Measurements from ENCODE around the gene BAIAP2. TPM values are rescaled to one million over a fixed set of nuclear protein-coding genes. Genes with fewer than 3 reads are reported as not detected.
A peak's percentile ranks its signal among the peaks of the same experiment; 100 is the strongest.
"Not testable (repeated sequence)": the region's sequence is repeated elsewhere in the genome, so short reads cannot be mapped to it uniquely, and the experiment has no call there.

Gene BAIAP2
- total and polyA plus RNA-seq, 5 donors: 20.5 to 39.5 (median 32.8) TPM

DNA sequence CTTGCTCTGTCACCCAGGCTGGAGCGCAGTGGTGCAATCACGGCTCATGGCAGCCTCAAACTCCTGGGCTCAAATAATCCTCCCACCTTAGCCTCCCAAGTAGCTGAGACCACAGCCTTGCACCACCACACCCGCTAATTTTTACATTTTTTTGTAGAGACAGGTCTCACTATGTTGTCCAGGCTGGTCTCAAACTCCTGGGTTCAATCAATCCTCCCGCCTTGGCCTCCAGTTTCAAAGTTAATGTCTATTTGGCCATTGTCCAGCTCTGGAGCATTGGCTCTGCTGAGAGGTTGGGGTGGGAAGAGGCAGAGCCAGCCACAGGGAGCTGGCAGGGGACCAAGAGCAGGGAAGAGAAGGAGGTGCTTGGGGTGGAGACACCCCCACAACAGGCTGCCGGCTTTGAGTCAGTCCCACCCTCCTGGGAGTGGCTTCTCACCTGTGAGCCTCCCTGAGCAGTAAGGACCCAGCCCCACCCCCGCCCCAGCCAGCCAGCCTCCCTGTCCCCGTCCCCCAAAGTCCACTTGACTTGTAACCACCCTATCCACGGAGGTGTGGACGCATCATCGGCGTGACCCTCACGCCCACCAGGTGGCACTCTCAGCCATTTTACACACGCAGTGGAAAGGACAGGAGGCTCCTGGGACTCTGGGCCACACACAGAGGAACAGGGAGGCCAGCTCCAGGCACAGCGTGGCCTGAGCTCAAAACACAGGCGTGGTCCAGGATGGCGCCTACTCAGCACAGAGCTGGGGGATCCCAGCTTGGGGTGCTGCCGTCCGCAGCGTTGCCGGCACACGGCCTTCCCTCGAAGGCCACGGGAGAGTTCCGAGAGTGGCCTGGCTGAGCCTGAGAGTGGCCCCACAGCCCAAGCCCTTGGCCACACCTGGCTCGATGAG is 107.6 kb downstream of the BAIAP2 start:
- peak; percentile 83 to 93 for ATAC-seq
- 37% methylated on average over 25 of the region's 25 CpGs for WGBS
- Histone ChIP-seq H3K27ac (ENCODE audit: low read length) (no peak overlapping the region), H3K4me1 (ENCODE audit: control insufficient read depth, insufficient read depth, low read length) (no peaks in the 10 kb centered on the region), H3K27me3 (ENCODE audit: control insufficient read depth, insufficient read depth) (no peaks in the 10 kb centered on the region), H3K4me3 (ENCODE audit: low read length) (no peak overlapping the region), H3K9me3 (ENCODE audit: control insufficient read depth, low read length) (no peaks in the 10 kb centered on the region)
- intact Hi-C loops (cut with DNase I): loop anchor here (2.0 to 10.0 kb wide), 3 partner anchors 58 to 102 kb away; no protein-coding TSS in a partner anchor
- peak; percentile 78 to 93 (median 91) for DNase-seq

DNA sequence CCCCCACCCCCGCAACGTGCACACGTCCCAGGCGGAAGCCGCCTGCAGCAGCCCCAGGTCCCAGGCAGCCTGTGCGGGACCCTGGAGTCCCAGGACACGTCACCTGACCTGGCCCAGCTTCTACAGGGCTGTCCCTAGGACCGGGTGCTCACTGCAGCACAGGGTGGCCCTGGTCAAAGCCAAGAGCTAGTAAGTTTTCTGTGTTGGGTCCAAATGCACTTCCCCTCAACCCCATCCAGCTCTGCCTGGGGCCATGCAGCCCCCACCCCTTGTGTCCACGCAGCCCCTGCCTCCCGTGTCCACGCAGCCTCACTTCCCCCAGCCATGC is 108.2 kb downstream of the BAIAP2 start:
- DNase-seq: no peak
- peak in 1 of 2 donors; percentile 9 for ATAC-seq
- WGBS: 76% methylated on average over 11 of the region's 11 CpGs
- H3K27me3 ChIP-seq (ENCODE audit: control insufficient read depth, insufficient read depth): no peaks in the 10 kb centered on the region
- intact Hi-C loops (cut with DNase I): loop anchor here (2.0 to 10.0 kb wide), 3 partner anchors 58 to 102 kb away; no protein-coding TSS in a partner anchor
- no peak overlapping the region for H3K27ac ChIP-seq (ENCODE audit: low read length)
- H3K4me3 ChIP-seq (ENCODE audit: low read length): no peak overlapping the region
- H3K4me1 ChIP-seq (ENCODE audit: control insufficient read depth, insufficient read depth, low read length): no peaks in the 10 kb centered on the region
- no peaks in the 10 kb centered on the region for H3K9me3 ChIP-seq (ENCODE audit: control insufficient read depth, low read length)

- Histone ChIP-seq H3K27ac (ENCODE audit: low read length) (no peak overlapping the region), H3K27me3 (ENCODE audit: control insufficient read depth, insufficient read depth) (no peaks in the 10 kb centered on the region), H3K4me3 (ENCODE audit: low read length) (no peak overlapping the region), H3K9me3 (ENCODE audit: control insufficient read depth, low read length) (no peaks in the 10 kb centered on the region), H3K4me1 (ENCODE audit: control insufficient read depth, insufficient read depth, low read length) (no peaks in the 10 kb centered on the region)
- WGBS: 91% methylated on average over 17 of the region's 17 CpGs
- ATAC-seq: no peak
- intact Hi-C loops (cut with DNase I): loop anchor here (2.0 to 10.0 kb wide), 3 partner anchors 57 to 101 kb away; no protein-coding TSS in a partner anchor
- DNase-seq: no peak
These were observed 108.9 kb downstream of the BAIAP2 start for GRCh38 chr17:81143717-81144422.

DNA sequence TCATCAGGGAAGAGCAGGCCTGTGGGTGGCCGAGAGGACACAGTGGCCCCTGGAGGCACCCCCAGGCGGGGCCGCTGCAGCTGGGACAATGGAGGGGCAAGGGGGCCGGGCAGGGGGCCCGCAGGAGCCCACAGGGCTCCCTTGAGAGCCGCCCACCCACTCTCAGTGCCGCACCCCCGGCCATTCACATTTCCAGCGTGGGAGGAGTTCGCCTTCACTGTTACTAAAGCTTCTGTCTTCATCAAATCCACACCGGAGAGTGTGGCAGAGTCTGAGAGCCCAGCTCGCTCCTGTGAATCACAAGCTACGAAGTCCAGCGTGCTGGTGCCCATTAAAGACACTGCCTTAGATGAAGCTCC is 109.5 kb downstream of the BAIAP2 start:
- intact Hi-C loops (cut with DNase I): loop anchor here (5.0 to 10.0 kb wide), 2 partner anchors 98 to 100 kb away; no protein-coding TSS in a partner anchor
- Histone ChIP-seq H3K27me3 (ENCODE audit: control insufficient read depth, insufficient read depth) (no peaks in the 10 kb centered on the region), H3K4me1 (ENCODE audit: control insufficient read depth, insufficient read depth, low read length) (no peaks in the 10 kb centered on the region), H3K9me3 (ENCODE audit: control insufficient read depth, low read length) (no peaks in the 10 kb centered on the region), H3K27ac (ENCODE audit: low read length) (no peak overlapping the region), H3K4me3 (ENCODE audit: low read length) (no peak overlapping the region)
- ATAC-seq: no peak
- no peak for DNase-seq
- WGBS: 81% methylated on average over 14 of the region's 14 CpGs

- 81% methylated on average over 10 of the region's 10 CpGs for WGBS
- intact Hi-C loops (cut with DNase I): loop anchor here in 2 of 4 donors (5.0 to 10.0 kb wide), 2 partner anchors 51 to 99 kb away; no protein-coding TSS in a partner anchor
- H3K4me1 ChIP-seq (ENCODE audit: control insufficient read depth, insufficient read depth, low read length); H3K9me3 ChIP-seq (ENCODE audit: control insufficient read depth, low read length); ATAC-seq; H3K4me3 ChIP-seq (ENCODE audit: low read length); H3K27ac ChIP-seq (ENCODE audit: low read length); H3K27me3 ChIP-seq (ENCODE audit: control insufficient read depth, insufficient read depth); DNase-seq: not testable (repeated sequence)
These were observed 111.3 kb downstream of the BAIAP2 start for GRCh38 chr17:81146208-81146607.

DNA sequence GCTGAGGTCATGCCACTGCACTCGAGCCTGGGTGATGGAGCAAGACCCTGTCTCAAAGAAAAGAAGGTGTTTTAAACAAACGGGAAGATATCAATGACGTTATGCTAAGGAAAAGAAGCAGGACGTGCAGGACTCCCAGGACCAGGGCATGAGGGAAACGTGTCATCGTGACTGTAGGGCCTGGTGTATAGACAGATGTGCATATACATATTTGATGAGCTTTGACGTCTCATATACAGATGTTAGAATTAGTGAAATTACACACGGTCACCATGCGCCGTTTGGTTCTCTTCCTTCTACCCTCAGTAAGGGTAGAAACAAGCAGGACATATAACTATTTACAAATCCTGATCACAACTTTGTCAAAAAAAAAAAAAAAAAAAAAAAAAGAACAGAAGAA is 112.8 kb downstream of the BAIAP2 start:
- intact Hi-C loops (cut with DNase I): loop anchor here in 2 of 4 donors (5.0 to 10.0 kb wide), 2 partner anchors 50 to 97 kb away; no protein-coding TSS in a partner anchor
- Histone ChIP-seq H3K9me3 (ENCODE audit: control insufficient read depth, low read length) (no peaks in the 10 kb centered on the region), H3K27me3 (ENCODE audit: control insufficient read depth, insufficient read depth) (no peaks in the 10 kb centered on the region), H3K4me1 (ENCODE audit: control insufficient read depth, insufficient read depth, low read length) (no peaks in the 10 kb centered on the region), H3K27ac (ENCODE audit: low read length) (no peak overlapping the region), H3K4me3 (ENCODE audit: low read length) (no peak overlapping the region)
- DNase-seq (no peak), ATAC-seq (no peak)
- 76% methylated on average over 10 of the region's 10 CpGs for WGBS

DNA sequence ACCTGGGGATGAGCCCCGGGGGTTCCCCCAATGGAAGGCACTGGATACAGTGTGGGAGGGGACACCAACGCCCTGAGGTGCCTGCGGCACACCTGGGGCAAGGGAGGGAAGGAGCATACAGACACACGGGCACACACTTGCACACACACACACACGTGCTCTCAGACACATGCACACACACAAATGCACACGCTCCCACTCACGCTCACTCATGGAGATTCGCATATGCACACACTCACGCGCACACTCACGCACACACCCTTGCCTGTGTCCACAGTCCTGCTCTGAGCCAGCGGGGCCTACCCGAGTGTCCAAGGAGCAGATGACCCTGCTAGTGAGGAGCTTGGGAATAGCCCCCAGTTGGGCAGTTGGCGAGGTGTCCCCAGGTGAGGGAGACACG is 113.6 kb downstream of the BAIAP2 start:
- intact Hi-C loops (cut with DNase I): loop anchor here in 2 of 4 donors (5.0 to 10.0 kb wide), 2 partner anchors 49 to 96 kb away; no protein-coding TSS in a partner anchor
- ATAC-seq: no peak
- H3K4me1 ChIP-seq (ENCODE audit: control insufficient read depth, insufficient read depth, low read length): no peaks in the 10 kb centered on the region

GRCh38 chr17:81148986-81149533 is 114.1 kb downstream of the BAIAP2 start:
- intact Hi-C loops (cut with DNase I): loop anchor here in 2 of 4 donors (5.0 to 10.0 kb wide), 2 partner anchors 48 to 96 kb away; no protein-coding TSS in a partner anchor
- 70% methylated on average over 14 of the region's 14 CpGs for WGBS
- peak; percentile 30 to 34 for ATAC-seq
- Histone ChIP-seq H3K27ac (ENCODE audit: low read length) (no peak overlapping the region), H3K4me1 (ENCODE audit: control insufficient read depth, insufficient read depth, low read length) (no peaks in the 10 kb centered on the region), H3K27me3 (ENCODE audit: control insufficient read depth, insufficient read depth) (no peaks in the 10 kb centered on the region), H3K4me3 (ENCODE audit: low read length) (no peak overlapping the region), H3K9me3 (ENCODE audit: control insufficient read depth, low read length) (no peaks in the 10 kb centered on the region)
- DNase-seq: peak in 1 of 3 donors; percentile 55

More for the DNA sequence above, 113.6 kb downstream of the BAIAP2 start:
- H3K27ac ChIP-seq (ENCODE audit: low read length): no peak overlapping the region
- no peaks in the 10 kb centered on the region for H3K9me3 ChIP-seq (ENCODE audit: control insufficient read depth, low read length)
- WGBS: 93% methylated on average over 15 of the region's 15 CpGs
- H3K4me3 ChIP-seq (ENCODE audit: low read length): no peak overlapping the region
- H3K27me3 ChIP-seq (ENCODE audit: control insufficient read depth, insufficient read depth): no peaks in the 10 kb centered on the region
- peak in 1 of 3 donors; percentile 45 for DNase-seq

GRCh38 chr17:81150377-81151077 is 115.6 kb downstream of the BAIAP2 start:
- no peak overlapping the region for H3K27ac ChIP-seq (ENCODE audit: low read length)
- intact Hi-C loops (cut with DNase I): no loop called here
- H3K4me3 ChIP-seq (ENCODE audit: low read length): no peak overlapping the region
- WGBS: 64% methylated on average over 14 of the region's 14 CpGs
- no peaks in the 10 kb centered on the region for H3K4me1 ChIP-seq (ENCODE audit: control insufficient read depth, insufficient read depth, low read length)
- no peaks in the 10 kb centered on the region for H3K27me3 ChIP-seq (ENCODE audit: control insufficient read depth, insufficient read depth)
- ATAC-seq (peak; percentile 28 to 54), DNase-seq (peak; percentile 53 to 78 (median 76))
- no peaks in the 10 kb centered on the region for H3K9me3 ChIP-seq (ENCODE audit: control insufficient read depth, low read length)

DNA sequence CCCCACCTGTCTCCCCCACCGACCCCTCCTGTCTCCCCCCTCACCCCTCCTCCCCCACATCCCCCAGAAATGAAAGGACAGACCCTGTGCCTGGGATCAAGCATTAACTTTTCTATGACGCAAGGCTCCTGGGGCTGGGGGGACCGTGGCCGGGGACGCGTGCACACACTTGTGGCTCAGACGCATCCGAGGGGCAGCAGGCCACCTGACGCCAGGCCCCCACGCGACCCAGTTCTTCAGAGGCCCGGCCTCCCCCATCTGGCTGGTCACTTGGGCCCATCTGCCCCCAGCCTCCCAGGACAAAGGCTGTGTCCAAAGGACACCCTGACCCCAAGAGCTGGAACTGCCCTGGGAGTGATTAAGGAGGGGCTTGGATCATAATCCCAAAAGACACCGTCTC is 116.3 kb downstream of the BAIAP2 start:
- intact Hi-C loops (cut with DNase I): no loop called here
- Histone ChIP-seq H3K27ac (ENCODE audit: low read length) (no peak overlapping the region), H3K27me3 (ENCODE audit: control insufficient read depth, insufficient read depth) (no peaks in the 10 kb centered on the region), H3K9me3 (ENCODE audit: control insufficient read depth, low read length) (no peaks in the 10 kb centered on the region), H3K4me3 (ENCODE audit: low read length) (no peak overlapping the region), H3K4me1 (ENCODE audit: control insufficient read depth, insufficient read depth, low read length) (no peaks in the 10 kb centered on the region)
- ATAC-seq (no peak), DNase-seq (peak in 2 of 3 donors; percentile 35 to 36)
- 77% methylated on average over 13 of the region's 13 CpGs for WGBS
